HG02588 (cell line): Measurements from ENCODE around the gene IL1RAPL2.
"Not testable (repeated sequence)": the region's sequence is repeated elsewhere in the genome, so short reads cannot be mapped to it uniquely, and the experiment has no call there.

Experiments
- ATAC-seq: cut with Tn5 transposase; IDR thresholded peaks from one replicate; pipeline ENCODE4 v1.9.1; 2021; ENCODE audit warnings: mild to moderate bottlenecking, moderate library complexity; ENCODE audit not compliant: unreplicated experiment

The IL1RAPL2 gene

DNA sequence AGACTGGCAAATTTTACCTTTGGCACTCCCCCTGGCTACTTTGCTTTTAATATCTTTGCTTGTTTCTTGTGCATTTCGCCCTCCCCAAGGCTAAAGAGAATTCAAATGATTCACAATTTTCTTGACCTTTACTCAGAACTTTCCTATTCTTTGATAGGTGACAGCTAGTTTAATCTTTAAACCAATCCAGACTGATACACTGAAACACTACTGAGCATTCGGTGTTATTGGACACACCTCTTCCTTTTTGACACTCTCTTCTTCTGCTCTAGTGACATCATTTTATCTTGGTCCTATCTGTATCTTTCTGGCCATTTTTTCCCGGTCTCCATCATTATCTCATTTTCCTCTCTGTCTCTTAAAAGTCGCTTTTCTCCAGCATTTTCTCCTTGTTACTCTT lies 103.1 kb downstream of the IL1RAPL2 start:
- no peak for ATAC-seq

DNA sequence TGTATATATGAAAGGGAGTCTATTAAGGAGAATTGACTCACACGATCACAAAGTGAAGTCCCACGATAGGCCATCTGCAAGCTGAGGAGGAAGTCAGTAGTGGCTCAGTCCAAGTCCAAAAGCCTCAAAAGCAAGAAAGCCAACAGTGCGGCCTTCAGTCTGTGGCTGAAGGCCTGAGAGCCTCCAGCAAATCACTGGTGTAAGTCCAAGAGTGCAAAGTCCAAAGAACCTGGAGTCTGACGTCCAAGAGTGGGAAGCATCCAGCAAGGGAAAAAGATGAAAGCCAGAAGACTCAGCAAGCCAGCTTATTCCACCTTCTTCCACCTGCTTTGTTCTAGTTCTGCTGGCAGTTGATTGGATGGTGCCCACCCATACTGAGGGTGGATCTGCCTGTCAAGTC lies 104.1 kb downstream of the IL1RAPL2 start:
- ATAC-seq = no peak

DNA sequence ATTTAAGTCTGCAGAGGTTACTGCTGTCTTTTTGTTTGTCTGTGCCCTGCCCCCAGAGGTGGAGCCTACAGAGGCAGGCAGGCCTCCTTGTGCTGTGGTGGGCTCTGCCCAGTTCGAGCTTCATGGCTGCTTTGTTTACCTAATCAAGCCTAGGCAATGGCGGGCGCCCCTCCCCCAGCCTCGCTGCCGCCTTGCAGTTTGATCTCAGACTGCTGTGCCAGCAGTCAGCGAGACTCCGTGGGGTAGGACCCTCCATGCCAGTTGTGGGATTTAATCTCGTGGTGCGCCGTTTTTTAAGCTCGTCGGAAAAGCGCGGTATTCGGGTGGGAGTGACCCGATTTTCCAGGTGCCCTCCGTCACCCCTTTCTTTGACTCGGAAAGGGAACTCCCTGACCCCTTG lies 111.5 kb downstream of the IL1RAPL2 start:
- not testable (repeated sequence) for ATAC-seq

DNA sequence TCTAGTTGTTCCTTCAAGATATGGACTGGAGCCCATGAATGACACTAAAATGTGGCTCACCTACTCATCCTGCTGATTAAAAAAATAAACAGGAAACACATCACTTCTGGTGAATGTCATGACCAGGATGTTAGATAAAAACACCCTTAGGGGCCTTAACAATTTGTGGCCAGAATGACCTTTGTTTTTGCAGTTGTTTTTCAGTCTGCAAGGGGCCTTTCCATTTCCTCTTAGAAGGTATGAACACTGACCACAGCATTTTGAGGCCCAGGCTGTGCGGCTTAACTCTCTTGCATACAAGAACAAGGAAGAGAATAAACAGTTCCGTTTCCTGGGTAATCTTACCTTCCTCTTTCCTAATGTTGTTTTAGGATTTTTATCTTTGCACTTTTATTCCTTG lies 113.2 kb downstream of the IL1RAPL2 start:
- ATAC-seq = no peak

DNA sequence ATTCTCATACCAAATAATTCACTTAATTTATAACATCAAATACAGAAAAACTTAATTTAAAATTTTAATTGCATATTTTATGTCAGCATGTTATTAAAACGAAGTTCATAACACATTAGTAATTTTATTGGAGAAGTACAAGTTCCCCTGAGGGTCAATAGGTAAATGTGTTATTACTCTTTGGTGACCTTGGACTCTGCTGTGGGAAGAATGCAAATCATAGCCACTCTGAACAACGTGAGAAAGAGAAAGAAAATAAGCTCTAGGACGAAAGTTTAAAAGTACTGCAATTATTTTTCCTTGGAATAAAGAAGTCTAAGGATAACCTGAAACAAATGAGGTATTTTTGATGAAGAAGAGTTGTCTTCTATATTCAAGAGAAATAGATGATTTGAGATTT lies 115.2 kb downstream of the IL1RAPL2 start:
- no peak for ATAC-seq

DNA sequence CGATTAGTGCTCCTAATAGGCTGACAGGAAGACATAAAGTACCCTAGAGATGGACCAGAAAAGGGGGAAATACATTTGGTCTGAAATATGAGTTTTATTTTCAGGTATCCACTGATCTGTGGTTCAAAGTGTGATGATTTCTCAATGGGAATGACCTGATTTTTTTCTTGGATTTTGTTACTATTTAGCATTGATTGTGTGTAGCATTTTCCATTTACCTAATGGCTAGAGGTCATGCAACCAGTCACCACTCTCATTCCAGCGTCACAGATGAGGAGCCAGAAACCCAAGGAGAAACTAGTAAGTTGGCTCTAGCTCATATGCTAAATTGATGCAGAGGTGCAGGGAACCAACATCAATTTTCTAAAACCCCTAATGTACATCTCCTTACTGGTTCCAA lies 118.1 kb downstream of the IL1RAPL2 start:
- ATAC-seq = no peak

DNA sequence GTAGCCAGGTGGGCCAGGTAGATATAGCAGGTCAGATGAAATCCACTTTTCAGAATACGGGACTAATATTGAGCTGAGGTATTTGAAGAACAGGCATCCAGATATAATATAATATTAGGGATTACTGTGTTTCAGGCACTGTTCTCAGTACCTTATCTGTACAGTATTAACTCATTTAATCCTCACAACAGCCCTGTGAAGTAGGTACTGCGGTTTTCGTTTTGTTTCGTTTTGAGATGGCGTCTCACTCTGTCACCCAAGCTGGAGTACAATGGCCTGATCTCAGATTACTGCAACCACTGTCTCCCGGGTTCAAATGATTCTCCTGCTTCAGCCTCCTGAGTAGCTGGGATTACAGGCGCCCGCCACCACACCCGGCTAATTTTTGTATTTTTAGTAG lies 129.6 kb downstream of the IL1RAPL2 start:
- ATAC-seq = no peak

DNA sequence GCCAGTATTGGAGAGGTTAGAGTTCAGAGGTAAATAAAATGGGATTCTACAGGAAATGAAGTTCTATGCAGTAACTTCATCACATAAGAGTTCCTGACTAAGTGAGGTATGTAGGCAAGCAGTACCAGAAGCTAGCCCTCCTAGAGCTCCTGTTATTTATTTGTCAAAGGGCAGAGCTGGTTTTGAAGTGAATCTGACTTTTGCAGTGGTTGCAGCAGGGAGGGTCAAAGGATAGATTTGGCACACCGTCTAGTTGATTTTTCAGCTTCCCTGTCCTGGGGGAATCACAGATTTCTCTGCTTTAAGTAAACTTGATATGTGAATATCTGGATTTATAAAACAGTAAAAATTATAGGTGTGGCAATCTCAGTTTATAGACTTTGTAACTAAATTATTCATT lies 130.7 kb downstream of the IL1RAPL2 start:
- no peak for ATAC-seq

DNA sequence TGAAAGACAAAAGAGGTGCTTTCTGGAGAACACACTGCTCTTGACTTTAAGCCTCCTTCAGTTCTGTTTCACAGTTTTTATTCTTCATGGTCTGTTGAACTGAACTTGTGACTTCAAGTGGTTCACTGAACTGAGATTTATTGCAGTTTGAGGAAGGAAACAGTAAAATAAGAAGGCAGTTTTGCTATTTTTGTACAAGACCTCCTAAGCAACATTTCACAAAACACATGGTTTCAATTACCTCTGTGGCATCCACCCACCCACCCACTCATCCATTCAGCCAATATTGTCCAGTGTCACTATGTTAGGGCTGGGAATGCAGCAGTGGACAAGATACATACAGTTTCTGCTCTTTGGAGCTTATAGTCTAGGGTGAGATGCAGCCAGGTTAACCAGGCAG lies 131.3 kb downstream of the IL1RAPL2 start:
- no peak for ATAC-seq

DNA sequence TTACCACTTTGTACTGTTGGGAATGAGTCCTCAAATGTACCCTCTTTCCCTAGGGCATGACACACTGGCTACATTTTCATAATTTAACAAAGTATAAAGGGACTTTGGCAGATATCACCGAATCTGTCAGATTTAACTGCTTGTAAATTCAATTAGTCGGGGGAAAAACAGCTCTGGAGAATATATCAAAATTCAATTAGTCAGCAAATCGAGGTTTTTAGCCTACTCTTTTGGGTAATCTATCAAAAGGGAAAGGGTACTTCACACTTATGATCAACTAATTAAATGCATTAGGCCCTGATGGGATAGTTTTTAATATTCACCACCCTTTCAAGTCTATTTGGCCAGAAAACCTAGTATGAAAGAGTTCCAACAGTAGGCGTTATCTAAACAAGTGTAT lies 141.0 kb downstream of the IL1RAPL2 start:
- ATAC-seq = no peak

DNA sequence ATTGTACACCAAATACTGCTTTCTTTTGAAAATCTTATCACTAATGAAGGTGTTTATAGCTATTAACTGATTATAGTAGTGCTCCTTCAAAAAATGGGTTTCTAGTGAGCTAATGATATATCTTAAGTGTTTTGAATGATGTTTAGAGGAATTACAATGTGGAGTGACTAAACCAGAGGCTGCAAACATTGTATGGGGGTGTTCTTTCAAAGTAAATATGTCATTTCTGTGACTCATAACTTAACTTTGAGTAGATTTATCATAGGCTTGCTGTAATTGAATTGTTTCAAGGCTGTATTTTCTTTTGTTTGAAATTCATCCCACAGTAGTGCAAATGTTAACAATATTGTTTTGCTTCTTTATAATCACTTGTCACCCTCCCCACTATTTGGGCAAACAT lies 141.6 kb downstream of the IL1RAPL2 start:
- ATAC-seq = no peak

DNA sequence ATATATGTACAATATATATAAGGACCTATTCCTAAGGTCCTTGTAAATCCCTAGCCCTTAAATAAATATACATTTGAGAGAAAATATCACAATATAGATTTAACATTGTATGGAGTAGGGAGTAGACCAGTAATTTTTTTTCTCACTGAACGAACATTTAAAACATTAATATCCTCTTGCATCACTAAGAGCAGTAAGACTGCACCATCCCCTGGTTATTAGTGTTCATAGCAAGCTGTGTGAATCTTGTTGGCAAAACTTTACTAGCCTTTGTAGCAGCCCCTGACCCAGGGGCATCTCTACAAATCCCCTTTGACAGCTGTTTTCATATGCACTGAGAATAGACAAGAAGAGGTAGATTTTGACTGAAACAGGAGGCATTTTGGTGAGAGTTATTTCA lies 146.5 kb downstream of the IL1RAPL2 start:
- no peak for ATAC-seq

DNA sequence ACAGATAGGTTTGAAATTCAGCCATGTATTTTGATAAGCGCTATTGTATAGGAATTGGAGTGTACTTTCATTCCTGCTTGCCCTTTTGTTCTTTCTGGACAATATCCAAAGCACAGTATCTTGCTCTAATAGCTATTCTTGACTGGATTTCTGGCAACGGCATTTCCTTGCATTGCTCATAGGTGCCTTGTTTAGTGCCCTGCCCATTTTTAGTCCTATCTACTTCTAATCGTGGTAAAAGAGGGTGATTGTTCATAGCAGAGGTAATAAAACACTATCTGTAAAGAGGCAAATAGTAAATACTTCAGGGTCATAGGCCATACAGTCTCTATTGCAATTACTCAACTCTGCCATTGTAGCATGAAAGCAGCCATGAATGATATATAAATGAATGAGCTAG lies 155.9 kb downstream of the IL1RAPL2 start:
- no peak for ATAC-seq

DNA sequence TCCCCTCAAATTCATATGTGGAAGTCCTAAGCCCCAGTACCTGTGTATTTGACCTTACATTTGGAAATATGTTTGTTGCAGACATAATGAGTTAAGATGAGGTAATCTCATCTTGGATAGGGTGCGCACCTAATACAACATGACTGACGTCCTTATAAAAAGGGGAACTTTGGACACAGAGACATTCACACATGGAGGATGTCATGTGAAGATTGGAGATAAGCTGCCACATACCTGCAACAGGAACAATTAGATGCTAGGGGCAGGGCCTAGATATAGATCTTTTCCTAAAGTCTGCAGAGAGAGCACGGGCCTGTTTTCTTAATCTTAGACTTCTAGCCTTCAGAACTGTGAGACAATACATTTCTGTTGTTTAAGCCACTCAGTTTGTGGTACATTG lies 162.5 kb downstream of the IL1RAPL2 start:
- no peak for ATAC-seq

DNA sequence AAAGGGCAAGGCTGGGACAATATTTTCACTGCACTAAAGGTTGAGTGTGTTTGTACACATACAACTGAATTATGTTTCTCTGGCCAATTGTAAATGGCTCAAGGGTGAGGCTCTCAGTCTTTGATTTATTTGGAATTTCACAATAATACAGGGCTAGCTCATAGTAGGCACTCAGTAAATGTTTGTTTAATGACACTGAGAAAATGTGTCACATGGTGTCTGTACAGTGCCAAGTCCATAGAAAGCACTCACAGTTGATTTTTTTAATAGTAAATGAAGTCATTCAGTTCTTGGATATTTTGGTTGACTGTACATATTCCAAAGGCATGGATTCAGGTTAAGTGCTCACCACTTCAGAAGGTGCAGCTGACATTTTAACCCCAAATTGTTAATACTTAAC lies 176.4 kb downstream of the IL1RAPL2 start:
- no peak for ATAC-seq

DNA sequence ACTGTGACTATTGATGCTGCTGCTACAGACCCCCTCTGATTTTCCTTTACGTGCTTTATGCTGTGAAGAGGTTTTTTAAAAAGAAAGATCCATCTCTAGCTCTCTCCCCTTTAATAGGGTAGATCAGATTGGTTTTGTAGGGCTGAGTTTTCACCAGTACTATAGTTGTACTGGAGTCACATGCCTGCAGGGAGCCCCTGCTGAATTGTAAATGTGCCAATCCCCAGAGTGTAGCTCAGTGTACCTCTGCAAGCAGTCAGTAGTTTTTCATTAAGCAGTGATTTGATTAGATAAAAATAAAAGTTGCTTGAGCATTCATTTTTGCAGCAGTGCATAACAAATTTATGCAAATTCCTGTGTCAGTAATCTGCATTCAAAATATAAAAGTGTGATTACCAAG lies 179.2 kb downstream of the IL1RAPL2 start:
- no peak for ATAC-seq

DNA sequence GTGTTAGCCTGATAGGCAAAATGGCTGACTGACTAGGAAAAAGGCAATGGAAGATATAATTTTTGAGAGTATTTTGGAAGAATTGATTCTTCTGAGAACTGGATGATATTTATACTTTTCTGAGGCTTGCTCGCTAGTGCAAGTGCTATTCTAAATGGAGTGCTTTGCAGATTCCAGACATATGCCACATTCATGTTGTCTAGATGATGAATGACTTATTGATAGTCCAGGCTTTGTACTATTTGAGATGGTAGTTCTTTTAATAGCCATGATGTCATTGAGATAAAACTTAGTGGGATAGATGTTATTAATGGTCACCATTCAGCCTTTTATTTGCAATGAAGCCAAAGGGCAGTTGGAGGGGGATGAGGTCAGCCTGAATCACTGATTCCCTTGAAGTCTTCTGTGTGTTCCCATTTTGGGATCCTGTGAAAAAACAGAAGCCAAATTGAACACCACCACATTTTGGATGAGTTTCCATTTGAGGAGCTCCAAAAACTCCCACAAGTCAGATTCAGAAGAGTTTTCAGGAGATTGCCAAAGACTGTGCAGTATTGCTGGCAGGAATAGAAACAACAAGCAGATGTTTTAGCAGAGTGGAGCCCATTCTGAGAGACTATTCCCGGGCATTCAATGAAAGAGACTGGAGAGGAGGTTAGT lies 184.1 kb downstream of the IL1RAPL2 start:
- no peak for ATAC-seq

DNA sequence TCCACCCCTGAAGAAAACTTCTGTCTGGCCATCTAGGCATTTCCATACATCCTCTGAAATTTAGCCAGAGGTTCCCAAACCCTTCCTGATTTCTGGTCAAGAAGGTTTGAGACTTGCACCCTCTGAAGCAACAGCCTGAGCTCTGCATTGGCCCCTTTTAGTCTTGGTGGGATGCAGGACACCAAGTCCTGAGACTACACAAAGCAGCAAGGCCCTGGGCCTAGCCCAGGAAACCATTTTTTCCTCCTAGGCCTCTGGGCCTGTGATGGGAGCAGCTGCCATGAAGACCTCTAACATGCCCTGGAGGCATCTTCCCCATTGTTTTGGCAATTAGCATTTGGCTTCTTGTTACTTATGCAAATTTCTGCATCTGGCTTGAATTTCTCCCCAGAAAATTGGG lies 196.6 kb downstream of the IL1RAPL2 start:
- no peak for ATAC-seq

DNA sequence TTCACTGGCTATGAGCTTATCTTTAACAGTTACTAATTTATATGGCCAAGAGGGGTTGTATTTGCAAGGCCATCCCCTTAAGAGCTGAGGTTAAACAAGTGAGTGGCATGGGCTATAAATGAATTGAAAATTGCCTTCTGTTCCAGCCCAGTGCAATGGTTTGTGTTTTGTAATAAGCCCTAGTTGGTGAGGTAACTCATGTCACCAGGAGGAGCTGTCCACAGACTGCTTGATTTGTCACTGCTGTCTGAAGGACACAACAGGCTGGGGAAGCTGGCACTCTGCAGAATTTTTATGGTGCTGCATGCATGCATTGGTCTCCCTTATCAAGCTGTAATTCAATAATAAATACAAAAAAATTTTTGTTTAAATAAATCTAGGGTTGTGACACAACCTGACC lies 223.8 kb downstream of the IL1RAPL2 start:
- ATAC-seq = no peak

DNA sequence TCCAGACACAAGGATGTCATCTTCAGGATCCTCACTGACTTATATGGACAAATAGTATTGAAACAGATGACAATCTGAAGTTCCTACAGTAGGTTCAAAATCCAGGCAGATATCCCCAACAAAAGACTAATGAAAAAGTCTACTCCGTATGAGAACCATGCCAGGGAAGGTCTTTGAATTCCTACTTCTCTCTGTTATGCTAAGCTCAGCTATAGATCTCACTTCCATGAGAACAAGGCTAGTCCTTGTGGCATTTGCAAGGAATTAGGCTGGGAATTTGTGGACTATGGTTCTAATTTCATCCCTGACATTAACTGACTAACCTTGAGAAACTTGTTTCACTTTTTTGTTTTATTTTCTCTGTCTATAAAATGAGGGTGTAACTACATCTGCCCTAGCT lies 229.8 kb downstream of the IL1RAPL2 start:
- no peak for ATAC-seq

DNA sequence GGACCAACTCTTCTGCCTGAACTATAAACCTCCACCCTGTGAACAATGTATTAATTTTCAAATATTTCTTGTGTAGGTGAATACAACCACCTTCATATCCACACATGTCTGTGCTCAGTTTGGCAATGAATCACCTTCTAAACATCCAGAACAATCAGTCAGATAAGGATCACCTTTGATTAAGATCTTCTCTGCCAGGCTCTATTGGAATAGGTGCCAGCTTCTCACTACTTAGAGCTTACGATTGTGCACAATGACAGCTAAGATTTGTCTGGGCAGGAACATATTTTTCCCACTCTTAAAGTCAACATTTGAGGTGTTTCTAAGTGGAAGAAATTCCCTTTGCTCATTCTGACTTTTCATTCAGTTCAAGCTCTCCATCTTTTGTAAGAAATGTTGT lies 237.2 kb downstream of the IL1RAPL2 start:
- ATAC-seq = no peak

DNA sequence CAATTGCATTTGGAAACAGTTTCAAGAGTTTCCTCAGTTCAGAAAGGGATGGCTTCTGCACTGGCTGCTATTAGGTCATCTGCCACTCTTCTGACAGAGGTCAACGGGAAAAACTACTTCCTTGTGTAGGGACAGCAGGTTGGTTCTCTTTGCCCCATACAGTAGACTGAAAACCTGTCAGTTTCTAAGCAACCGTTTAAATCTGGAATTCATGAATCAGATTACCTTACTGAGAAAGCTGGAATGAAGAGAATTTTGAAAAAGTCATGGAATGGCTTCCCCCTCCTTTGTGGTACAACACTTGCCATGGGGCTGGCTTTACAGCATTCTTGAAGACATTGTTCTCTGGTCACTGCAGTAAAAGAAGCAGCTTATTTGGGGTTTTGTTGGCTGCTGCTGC lies 240.3 kb downstream of the IL1RAPL2 start:
- no peak for ATAC-seq

DNA sequence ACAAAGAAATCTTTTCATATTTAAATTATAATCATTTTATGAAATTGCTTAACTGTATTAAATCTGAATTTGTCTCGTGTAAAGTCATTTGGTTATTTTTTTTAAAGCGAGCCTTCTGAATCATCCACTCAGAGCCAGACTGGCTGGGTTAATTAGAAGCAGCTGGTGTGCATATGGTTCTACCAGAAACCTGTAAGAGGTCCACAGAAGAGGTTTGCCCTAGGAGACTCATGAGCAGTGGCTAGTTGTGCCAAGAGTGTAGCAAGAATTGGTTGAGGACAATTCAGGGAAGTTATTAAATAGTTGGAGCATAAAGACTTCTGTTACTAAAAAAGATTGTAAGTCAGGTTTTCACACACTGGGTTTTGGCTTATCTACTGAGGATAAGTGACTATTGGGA lies 267.4 kb downstream of the IL1RAPL2 start:
- no peak for ATAC-seq

DNA sequence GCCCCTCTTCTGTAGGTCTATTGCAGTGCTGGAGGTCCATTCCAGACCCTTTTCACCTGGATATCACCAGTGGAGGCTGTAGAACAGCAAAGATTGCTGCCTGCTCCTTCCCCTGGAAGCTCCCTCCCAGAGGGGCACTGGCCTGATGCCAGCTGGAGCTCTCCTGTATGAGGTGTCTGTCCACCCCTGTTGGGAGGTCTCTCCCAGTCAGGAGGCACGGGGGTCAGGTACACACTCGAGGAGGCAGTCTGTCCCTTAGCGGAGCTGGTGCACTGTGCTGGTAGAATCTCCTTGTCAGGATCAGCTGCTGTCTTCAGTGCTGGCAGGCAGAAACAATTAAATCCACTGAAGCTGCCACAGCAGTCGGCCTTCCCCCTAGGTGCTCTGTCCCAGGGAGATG lies 276.6 kb downstream of the IL1RAPL2 start:
- no peak for ATAC-seq
